Measurements from ENCODE around the gene DIP2A.

DIP2A gene

DNA sequence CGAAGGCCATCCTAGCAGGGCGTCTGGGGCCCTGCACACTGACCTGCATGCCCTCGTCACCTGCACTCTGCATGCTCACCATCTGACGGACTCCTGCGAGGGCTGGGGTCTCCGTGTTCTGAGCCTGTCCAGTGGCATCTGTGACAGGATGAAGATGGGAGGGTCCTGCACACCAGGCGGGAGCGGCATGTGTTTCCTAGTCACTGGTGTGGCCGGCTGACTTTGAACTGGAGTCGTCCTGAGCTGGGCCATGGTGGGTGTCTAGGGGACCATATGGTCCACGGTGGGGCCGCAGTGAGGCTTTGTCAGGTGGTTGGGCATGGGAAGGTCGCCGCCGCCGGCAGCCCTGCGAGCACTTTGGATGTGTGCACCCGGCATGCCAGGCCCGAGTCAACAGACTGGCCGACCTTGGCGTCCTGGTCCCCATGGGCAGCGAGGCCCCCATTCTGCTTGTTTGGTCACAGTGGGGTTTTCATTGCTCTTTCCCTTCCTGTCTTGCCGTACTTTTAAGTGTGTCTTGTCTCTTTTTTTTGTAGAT is 16.7 kb upstream of the DIP2A start:
- H3K4me2 ChIP-seq (ENCODE audit: low read length, poor library complexity, severe bottlenecking): no peak overlapping the region
- H4K91ac ChIP-seq (ENCODE audit: low read length): no peak overlapping the region
- peaks cover 31% of the 10 kb centered on the region for H3K79me1 ChIP-seq (replicated peaks; ENCODE audit: low read length, poor library complexity, severe bottlenecking)
- no peak overlapping the region for H3K4me3 ChIP-seq (ENCODE audit: insufficient read depth in 1 of 2, low read depth in 1 of 2, low read length in 2 of 2)
- H3K36me3 ChIP-seq (ENCODE audit: control insufficient read depth in 1 of 2, insufficient read depth in 2 of 2, low read depth in 1 of 2, low read length in 2 of 2): peaks cover 70 to 85% of the 10 kb centered on the region in 2 experiments
- no peaks in the 10 kb centered on the region for H3K27me3 ChIP-seq (ENCODE audit: control insufficient read depth in 1 of 2, insufficient read depth in 1 of 2, low read length in 2 of 2)
- no peak overlapping the region for H2AFZ ChIP-seq (ENCODE audit: low read depth, low read length)
- no peak overlapping the region for H3K27ac ChIP-seq (ENCODE audit: low read length, poor library complexity, severe bottlenecking)
- no peak overlapping the region for H3K18ac ChIP-seq (ENCODE audit: low read depth in 1 of 2, low read length in 2 of 2)
- H3K9me3 ChIP-seq (ENCODE audit: control insufficient read depth, low read length): no peaks in the 10 kb centered on the region
- H2BK12ac ChIP-seq (ENCODE audit: low read length in 2 of 2): no peak overlapping the region
- no peak for DNase-seq
- H2BK5ac ChIP-seq (ENCODE audit: low read depth, low read length, poor library complexity, severe bottlenecking): no peak overlapping the region
- no peak overlapping the region for H3K23ac ChIP-seq (ENCODE audit: low read length in 2 of 2)
- WGBS: 98% methylated on average over 22 of the region's 23 CpGs
- no peak overlapping the region for H3K14ac ChIP-seq (ENCODE audit: low read length in 2 of 2)
- no peak overlapping the region for H3K4ac ChIP-seq (ENCODE audit: low read depth in 1 of 2, low read length in 2 of 2)
- no peak overlapping the region for H3K9ac ChIP-seq (ENCODE audit: low read length)
- no peak overlapping the region for H2AK5ac ChIP-seq (ENCODE audit: low read length, severe bottlenecking)
- H3K4me1 ChIP-seq (ENCODE audit: control insufficient read depth, insufficient read depth, low read depth, low read length): no peaks in the 10 kb centered on the region
- H2BK120ac ChIP-seq (ENCODE audit: low read depth, low read length): no peak overlapping the region
- H4K8ac ChIP-seq (ENCODE audit: low read length): no peak overlapping the region
- H2BK15ac ChIP-seq (ENCODE audit: low read depth, poor library complexity, severe bottlenecking): no peak overlapping the region

GRCh38 chr21:46442938-46443337 is 15.8 kb upstream of the DIP2A start:
- no peak overlapping the region for H3K9ac ChIP-seq (ENCODE audit: low read length)
- no peak overlapping the region for H2BK120ac ChIP-seq (ENCODE audit: low read depth, low read length)
- H2AFZ ChIP-seq (ENCODE audit: low read depth, low read length): no peak overlapping the region
- no peak overlapping the region for H3K23ac ChIP-seq (ENCODE audit: low read length in 2 of 2)
- WGBS: 93% methylated on average over 15 of the region's 15 CpGs
- no peak overlapping the region for H4K8ac ChIP-seq (ENCODE audit: low read length)
- no peak overlapping the region for H2BK15ac ChIP-seq (ENCODE audit: low read depth, poor library complexity, severe bottlenecking)
- H3K27me3 ChIP-seq (ENCODE audit: control insufficient read depth in 1 of 2, insufficient read depth in 1 of 2, low read length in 2 of 2): no peaks in the 10 kb centered on the region
- no peak overlapping the region for H3K4me3 ChIP-seq (ENCODE audit: insufficient read depth in 1 of 2, low read depth in 1 of 2, low read length in 2 of 2)
- H3K36me3 ChIP-seq (ENCODE audit: control insufficient read depth in 1 of 2, insufficient read depth in 2 of 2, low read depth in 1 of 2, low read length in 2 of 2): peaks cover 65 to 79% of the 10 kb centered on the region in 2 experiments
- H3K4me2 ChIP-seq (ENCODE audit: low read length, poor library complexity, severe bottlenecking): no peak overlapping the region
- H3K9me3 ChIP-seq (ENCODE audit: control insufficient read depth, low read length): no peaks in the 10 kb centered on the region
- H4K91ac ChIP-seq (ENCODE audit: low read length): no peak overlapping the region
- H3K79me1 ChIP-seq (replicated peaks; ENCODE audit: low read length, poor library complexity, severe bottlenecking): peaks cover 32% of the 10 kb centered on the region
- no peak for DNase-seq
- H3K4me1 ChIP-seq (ENCODE audit: control insufficient read depth, insufficient read depth, low read depth, low read length): no peaks in the 10 kb centered on the region
- no peak overlapping the region for H3K27ac ChIP-seq (ENCODE audit: low read length, poor library complexity, severe bottlenecking)
- no peak overlapping the region for H3K4ac ChIP-seq (ENCODE audit: low read depth in 1 of 2, low read length in 2 of 2)
- no peak overlapping the region for H3K18ac ChIP-seq (ENCODE audit: low read depth in 1 of 2, low read length in 2 of 2)
- no peak overlapping the region for H2AK5ac ChIP-seq (ENCODE audit: low read length, severe bottlenecking)
- no peak overlapping the region for H2BK5ac ChIP-seq (ENCODE audit: low read depth, low read length, poor library complexity, severe bottlenecking)
- H2BK12ac ChIP-seq (ENCODE audit: low read length in 2 of 2): no peak overlapping the region
- no peak overlapping the region for H3K14ac ChIP-seq (ENCODE audit: low read length in 2 of 2)

- Histone ChIP-seq H3K4ac (ENCODE audit: low read depth in 1 of 2, low read length in 2 of 2) (no peak overlapping the region), H2AK5ac (ENCODE audit: low read length, severe bottlenecking) (no peak overlapping the region), H2BK15ac (ENCODE audit: low read depth, poor library complexity, severe bottlenecking) (no peak overlapping the region), H4K8ac (ENCODE audit: low read length) (no peak overlapping the region), H3K27me3 (ENCODE audit: control insufficient read depth in 1 of 2, insufficient read depth in 1 of 2, low read length in 2 of 2) (no peaks in the 10 kb centered on the region), H4K91ac (ENCODE audit: low read length) (no peak overlapping the region), H3K4me1 (ENCODE audit: control insufficient read depth, insufficient read depth, low read depth, low read length) (no peaks in the 10 kb centered on the region), H2BK120ac (ENCODE audit: low read depth, low read length) (no peak overlapping the region), H3K18ac (ENCODE audit: low read depth in 1 of 2, low read length in 2 of 2) (no peak overlapping the region), H3K23ac (ENCODE audit: low read length in 2 of 2) (no peak overlapping the region), H3K9ac (ENCODE audit: low read length) (no peak overlapping the region), H2BK12ac (ENCODE audit: low read length in 2 of 2) (no peak overlapping the region), H3K36me3 (ENCODE audit: control insufficient read depth in 1 of 2, insufficient read depth in 2 of 2, low read depth in 1 of 2, low read length in 2 of 2) (peaks cover 60 to 71% of the 10 kb centered on the region in 2 experiments), H3K79me1 (replicated peaks; ENCODE audit: low read length, poor library complexity, severe bottlenecking) (peaks cover 33% of the 10 kb centered on the region), H3K27ac (ENCODE audit: low read length, poor library complexity, severe bottlenecking) (no peak overlapping the region), H3K9me3 (ENCODE audit: control insufficient read depth, low read length) (peaks cover 2% of the 10 kb centered on the region), H2AFZ (ENCODE audit: low read depth, low read length) (no peak overlapping the region), H3K14ac (ENCODE audit: low read length in 2 of 2) (no peak overlapping the region), H3K4me3 (ENCODE audit: insufficient read depth in 1 of 2, low read depth in 1 of 2, low read length in 2 of 2) (no peak overlapping the region), H2BK5ac (ENCODE audit: low read depth, low read length, poor library complexity, severe bottlenecking) (no peak overlapping the region), H3K4me2 (ENCODE audit: low read length, poor library complexity, severe bottlenecking) (no peak overlapping the region)
- WGBS: 93% methylated on average over 8 of the region's 8 CpGs
- no peak for DNase-seq
Measured at GRCh38 chr21:46443910-46444309, 14.8 kb upstream of the DIP2A start.

- no peak overlapping the region for H2BK15ac ChIP-seq (ENCODE audit: low read depth, poor library complexity, severe bottlenecking)
- H4K8ac ChIP-seq (ENCODE audit: low read length): no peak overlapping the region
- no peak overlapping the region for H2AFZ ChIP-seq (ENCODE audit: low read depth, low read length)
- no peak overlapping the region for H4K91ac ChIP-seq (ENCODE audit: low read length)
- H3K79me1 ChIP-seq (replicated peaks; ENCODE audit: low read length, poor library complexity, severe bottlenecking): peaks cover 42% of the 10 kb centered on the region
- no peak overlapping the region for H3K18ac ChIP-seq (ENCODE audit: low read depth in 1 of 2, low read length in 2 of 2)
- H3K4me2 ChIP-seq (ENCODE audit: low read length, poor library complexity, severe bottlenecking): no peak overlapping the region
- H2BK120ac ChIP-seq (ENCODE audit: low read depth, low read length): no peak overlapping the region
- no peak overlapping the region for H3K9ac ChIP-seq (ENCODE audit: low read length)
- no peak overlapping the region for H2AK5ac ChIP-seq (ENCODE audit: low read length, severe bottlenecking)
- no peak overlapping the region for H3K4ac ChIP-seq (ENCODE audit: low read depth in 1 of 2, low read length in 2 of 2)
- peaks cover 4% of the 10 kb centered on the region for H3K9me3 ChIP-seq (ENCODE audit: control insufficient read depth, low read length)
- 98% methylated on average over 4 of the region's 5 CpGs for WGBS
- no peak overlapping the region for H3K23ac ChIP-seq (ENCODE audit: low read length in 2 of 2)
- no peak overlapping the region for H3K14ac ChIP-seq (ENCODE audit: low read length in 2 of 2)
- no peak overlapping the region for H2BK5ac ChIP-seq (ENCODE audit: low read depth, low read length, poor library complexity, severe bottlenecking)
- no peaks in the 10 kb centered on the region for H3K27me3 ChIP-seq (ENCODE audit: control insufficient read depth in 1 of 2, insufficient read depth in 1 of 2, low read length in 2 of 2)
- H3K36me3 ChIP-seq (ENCODE audit: control insufficient read depth in 1 of 2, insufficient read depth in 2 of 2, low read depth in 1 of 2, low read length in 2 of 2): peaks cover 24 to 29% of the 10 kb centered on the region in 2 experiments
- H2BK12ac ChIP-seq (ENCODE audit: low read length in 2 of 2): no peak overlapping the region
- H3K27ac ChIP-seq (ENCODE audit: low read length, poor library complexity, severe bottlenecking): no peak overlapping the region
- no peak for DNase-seq
- H3K4me1 ChIP-seq (ENCODE audit: control insufficient read depth, insufficient read depth, low read depth, low read length): peaks cover 2% of the 10 kb centered on the region
- no peak overlapping the region for H3K4me3 ChIP-seq (ENCODE audit: insufficient read depth in 1 of 2, low read depth in 1 of 2, low read length in 2 of 2)
Measured at GRCh38 chr21:46448108-46448507, 10.6 kb upstream of the DIP2A start.

All from mesenchymal stem cell (in vitro differentiated cells and primary cell).